ENCODE measurements around the gene NFIC. TPM values are rescaled to one million over a fixed set of nuclear protein-coding genes. Genes with fewer than 3 reads are reported as not detected.

Gene NFIC

Small RNA genes lying within 50 kb of the gene (small RNA-seq; reads per million reads assigned to genes)
- not detected for gene AC005514.1 (ENCODE audit: insufficient read depth)

All from neuronal stem cell (in vitro differentiated cells).